Gastroesophageal sphincter (tissue), 4 donors: ENCODE measurements around the gene WNK3. TPM values are rescaled to one million over a fixed set of nuclear protein-coding genes. Genes with fewer than 3 reads are reported as not detected.

Experiments used
- ATAC-seq: fragments of 150-250 bp; one replicate; pipeline ENCODE4 v1.9.1; 2016; ENCODE audit warnings: mild to moderate bottlenecking, moderate library complexity
- H3K27ac ChIP-seq, 4 donors: fragments of 200-600 bp; sonication (generic) in 3 of 4; 1 replicate in 3 of 4; 2 replicates in 1 of 4; pipeline ENCODE4 v1.5.1; 2016 to 2019
- H3K27me3 ChIP-seq: fragments of 200-600 bp; sonication (generic); one replicate; pipeline ENCODE4 v1.5.1; 2019
- H3K36me3 ChIP-seq, 2 donors: fragments of 200-600 bp; sonication (generic); one replicate each; pipeline ENCODE4 v1.5.1; 2019; ENCODE audit warnings: control low read depth in 1 of 2
- H3K4me1 ChIP-seq, 3 donors: fragments of 200-600 bp; sonication (generic); 1 replicate in 2 of 3; 2 replicates in 1 of 3; pipeline ENCODE4 v1.5.1; 2016 to 2019; ENCODE audit warnings: control low read depth in 2 of 3
- H3K4me3 ChIP-seq, 2 donors: fragments of 200-600 bp; sonication (generic); one replicate each; pipeline ENCODE4 v1.5.1; 2019; ENCODE audit warnings: mild to moderate bottlenecking in 1 of 2, moderate library complexity in 1 of 2
- H3K9me3 ChIP-seq, 3 donors: fragments of 200-600 bp; sonication (generic); one replicate each; pipeline ENCODE4 v1.5.1; 2017 to 2019; ENCODE audit warnings: control low read depth in 2 of 3
- EP300 ChIP-seq: sonication (generic); formaldehyde crosslinking; IDR thresholded peaks from one replicate; pipeline ENCODE4 v1.6.1; 2017; ENCODE audit warnings: antibody characterized with exemption, mild to moderate bottlenecking
- POLR2A ChIP-seq, 2 donors: fragments of 450-650 bp; IDR thresholded peaks; one replicate each; pipeline ENCODE4 v1.6.1; 2017; ENCODE audit warnings: antibody characterized with exemption in 2 of 2, mild to moderate bottlenecking in 2 of 2, moderate library complexity in 1 of 2
- POLR2AphosphoS5 ChIP-seq: sonication (generic); formaldehyde crosslinking; IDR thresholded peaks from one replicate; pipeline ENCODE4 v1.6.1; 2017; ENCODE audit warnings: antibody characterized with exemption
- WGBS, 2 donors: methylation state at CpG; one replicate each; pipeline ENCODE4 v1.1.5; 2018; ENCODE audit warnings: low coverage in 1 of 2; 5-methylcytosine and 5-hydroxymethylcytosine counted together
- total RNA-seq, 4 donors: library from RNA; depleted of rRNA; stranded (reverse); fragments of >200 nt; gene quantifications; one replicate each; pipeline ENCODE4 v1.1.0, GENCODE V29; 2016
- TF ChIP-seq, protein P1 (sequence below), 4 experiments: fragments of 200-600 bp in 2 of 4; fragments of 450-650 bp in 2 of 4; sonication (generic) in 1 of 4; IDR thresholded peaks; one replicate each; pipeline ENCODE4 v1.5.1; 2017 to 2019; ENCODE audit warnings: antibody characterized with exemption in 4 of 4, mild to moderate bottlenecking in 2 of 4, moderate library complexity in 2 of 4

The WNK3 gene
- total RNA-seq, 4 donors from 2014 or later: 1.9 to 4.3 (median 3.0) TPM

DNA sequence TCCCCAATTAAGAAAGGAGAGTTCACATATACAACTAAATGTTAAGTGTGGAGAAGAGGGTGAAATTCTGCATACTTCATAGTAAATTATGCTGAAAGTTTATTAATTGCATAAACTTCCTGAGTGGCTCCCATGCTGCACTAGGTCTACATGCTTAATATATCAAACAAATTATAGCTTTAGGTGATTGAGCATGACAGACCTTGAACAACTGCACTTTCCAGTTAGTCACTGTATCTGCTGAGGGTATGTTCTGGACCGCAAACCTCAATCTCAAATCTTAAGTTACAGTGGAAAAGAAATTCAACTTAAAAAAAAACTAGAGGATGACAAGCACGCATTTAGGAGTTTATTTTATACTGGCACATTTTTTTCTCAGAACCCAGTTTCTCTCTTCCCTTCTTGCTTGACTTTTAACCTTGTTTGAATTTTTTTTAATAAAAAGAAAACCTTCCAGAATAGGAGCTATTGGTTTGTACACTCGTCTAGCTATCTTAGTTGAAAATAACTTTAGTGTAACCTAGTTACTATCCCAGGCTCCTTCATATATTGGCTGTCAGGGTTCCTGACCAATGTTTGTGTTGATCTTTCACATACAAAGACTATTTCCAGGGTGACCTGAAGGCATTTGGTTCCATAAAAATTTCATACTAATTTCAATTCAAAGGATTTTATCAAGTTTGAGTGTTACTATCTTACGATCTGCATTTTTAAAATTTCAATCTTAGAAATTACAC lies 164.6 kb downstream of the WNK3 start:
- no peak for ATAC-seq
- H3K9me3 ChIP-seq: no peaks in the 10 kb centered on the region
- TF ChIP-seq POLR2AphosphoS5: no peak
- no peak for TF ChIP-seq EP300
- no peak for TF ChIP-seq POLR2A (IDR thresholded peaks at IDR 0.05)
- TF ChIP-seq, protein P1, sequence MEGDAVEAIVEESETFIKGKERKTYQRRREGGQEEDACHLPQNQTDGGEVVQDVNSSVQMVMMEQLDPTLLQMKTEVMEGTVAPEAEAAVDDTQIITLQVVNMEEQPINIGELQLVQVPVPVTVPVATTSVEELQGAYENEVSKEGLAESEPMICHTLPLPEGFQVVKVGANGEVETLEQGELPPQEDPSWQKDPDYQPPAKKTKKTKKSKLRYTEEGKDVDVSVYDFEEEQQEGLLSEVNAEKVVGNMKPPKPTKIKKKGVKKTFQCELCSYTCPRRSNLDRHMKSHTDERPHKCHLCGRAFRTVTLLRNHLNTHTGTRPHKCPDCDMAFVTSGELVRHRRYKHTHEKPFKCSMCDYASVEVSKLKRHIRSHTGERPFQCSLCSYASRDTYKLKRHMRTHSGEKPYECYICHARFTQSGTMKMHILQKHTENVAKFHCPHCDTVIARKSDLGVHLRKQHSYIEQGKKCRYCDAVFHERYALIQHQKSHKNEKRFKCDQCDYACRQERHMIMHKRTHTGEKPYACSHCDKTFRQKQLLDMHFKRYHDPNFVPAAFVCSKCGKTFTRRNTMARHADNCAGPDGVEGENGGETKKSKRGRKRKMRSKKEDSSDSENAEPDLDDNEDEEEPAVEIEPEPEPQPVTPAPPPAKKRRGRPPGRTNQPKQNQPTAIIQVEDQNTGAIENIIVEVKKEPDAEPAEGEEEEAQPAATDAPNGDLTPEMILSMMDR (IDR thresholded peaks at IDR 0.05): no peak
- no peak overlapping the region for H3K27ac ChIP-seq
- H3K36me3 ChIP-seq: no peaks in the 10 kb centered on the region
- H3K27me3 ChIP-seq: no peaks in the 10 kb centered on the region
- H3K4me1 ChIP-seq: no peaks in the 10 kb centered on the region
- WGBS, 2 donors: 60 to 73% methylated on average over 4 of the region's 4 CpGs
- H3K4me3 ChIP-seq: no peak overlapping the region

GRCh38 chrX:54184474-54184873 lies 173.4 kb downstream of the WNK3 start:
- Histone ChIP-seq H3K9me3 (no peaks in the 10 kb centered on the region), H3K36me3 (no peaks in the 10 kb centered on the region), H3K4me1 (peaks cover 0 to 31% (median 6%) of the 10 kb centered on the region in 3 donors), H3K4me3 (no peak overlapping the region), H3K27me3 (no peaks in the 10 kb centered on the region), H3K27ac (no peak overlapping the region)
- WGBS, 2 donors: 60 to 63% methylated on average over 2 of the region's 2 CpGs
- no peak for ATAC-seq
- no peak for TF ChIP-seq POLR2A (IDR thresholded peaks at IDR 0.05)
- no peak for TF ChIP-seq EP300
- no peak for TF ChIP-seq POLR2AphosphoS5
- TF ChIP-seq, protein P1 (IDR thresholded peaks at IDR 0.05): no peak

GRCh38 chrX:54182864-54183613 lies 174.8 kb downstream of the WNK3 start, which contains the start of gene FAM120C:
FAM120C (minus strand) TSS chrX:54183254; CDS start chrX:54183198, 56 bp downstream.
- Histone ChIP-seq H3K9me3 (no peaks in the 10 kb centered on the region), H3K36me3 (no peaks in the 10 kb centered on the region), H3K4me3 (peak within 1 kb of the TSS; percentile 86 to 99), H3K4me1 (peaks cover 0 to 35% (median 6%) of the 10 kb centered on the region in 3 donors), H3K27me3 (no peaks in the 10 kb centered on the region), H3K27ac (peak within 1 kb of the TSS; percentile 90 to 95 (median 92))
- ATAC-seq: peak; percentile 87
- TF ChIP-seq POLR2A (IDR thresholded peaks at IDR 0.05): peak in 1 of 2 donors; percentile 20
- TF ChIP-seq, protein P1 (IDR thresholded peaks at IDR 0.05): no peak
- peak; percentile 61 for TF ChIP-seq POLR2AphosphoS5
- TF ChIP-seq EP300: no peak
- 0 to 45% methylated on average over 1 to 3 of the region's 70 CpGs for WGBS, 2 donors

DNA sequence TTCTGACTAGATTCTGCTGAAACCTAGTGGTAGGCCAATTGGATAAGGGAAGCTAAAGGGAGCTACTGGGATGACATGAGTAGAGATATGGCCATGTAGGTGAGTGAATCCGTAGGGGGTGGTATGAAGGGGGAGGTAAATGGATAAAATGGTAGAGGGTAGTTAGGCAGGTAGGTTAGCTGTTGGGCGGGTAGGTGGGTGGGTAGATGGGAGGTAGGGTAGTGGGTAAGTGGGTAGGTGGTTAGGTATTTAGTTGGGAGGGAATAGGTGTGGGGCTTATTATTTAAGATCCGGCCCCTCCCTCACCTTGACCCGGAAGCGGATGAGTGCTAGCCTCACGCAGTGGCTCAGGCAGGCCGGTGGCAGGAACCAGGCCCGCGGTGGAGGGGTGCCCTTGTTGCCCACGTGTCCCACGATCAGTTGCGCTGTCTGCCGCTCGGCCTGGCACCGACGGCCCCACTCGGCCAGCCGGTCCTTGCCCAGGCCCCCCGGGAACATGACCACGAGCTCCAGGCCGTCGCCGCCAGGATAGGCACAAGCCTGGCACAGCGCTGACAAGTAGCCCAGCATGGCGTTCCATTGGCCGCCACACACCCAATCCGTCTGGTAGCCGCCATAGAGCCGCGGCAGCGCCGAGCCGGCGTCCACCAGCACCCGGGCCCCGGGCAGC lies 175.5 kb downstream of the WNK3 start:
- Histone ChIP-seq H3K4me1 (peaks cover 0 to 40% (median 6%) of the 10 kb centered on the region in 3 donors), H3K36me3 (no peaks in the 10 kb centered on the region), H3K4me3 (peak overlapping the region; percentile 86 to 99), H3K27ac (peak overlapping the region; percentile 90 to 95 (median 92)), H3K27me3 (no peaks in the 10 kb centered on the region), H3K9me3 (no peaks in the 10 kb centered on the region)
- peak; percentile 26 for TF ChIP-seq POLR2AphosphoS5
- TF ChIP-seq, protein P1 (IDR thresholded peaks at IDR 0.05): no peak
- TF ChIP-seq POLR2A (IDR thresholded peaks at IDR 0.05): peak in 1 of 2 donors; percentile 8
- no peak for TF ChIP-seq EP300
- whole genome bisulfite sequencing, 2 donors: 7 to 20% methylated on average over 2 to 7 of the region's 36 CpGs
- peak; percentile 59 for ATAC-seq
